ENCODE results near the gene YIPF3. TPM values are rescaled to one million over a fixed set of nuclear protein-coding genes. Genes with fewer than 3 reads are reported as not detected.

The YIPF3 gene
- total and polyA plus RNA-seq, 8 donors = 101 to 137 (median 130) TPM

GRCh38 chr6:43506171-43506570 lies 10.6 kb downstream of the YIPF3 start:
- no peaks in the 10 kb centered on the region for H3K9me3 ChIP-seq
- DNase-seq (no peak), ATAC-seq (no peak)
- peaks cover 0 to 53% of the 10 kb centered on the region in 2 donors for H3K36me3 ChIP-seq
- no peak for TF ChIP-seq CTCF (IDR thresholded peaks at IDR 0.05)
- peaks cover 10 to 29% of the 10 kb centered on the region in 2 donors for H3K4me1 ChIP-seq
- H3K4me3 ChIP-seq = no peak overlapping the region
- H3K27me3 ChIP-seq = peaks cover 0 to 31% of the 10 kb centered on the region in 2 donors
- no peak overlapping the region for H3K27ac ChIP-seq
- intact Hi-C loops (cut with DNase I) = loop anchor here (5.0 to 10.0 kb wide), 3 partner anchors 51 to 241 kb away; partner anchors contain the start of gene DLK2 (in 1 of the 2)

- Histone ChIP-seq H3K36me3 (peaks cover 0 to 53% of the 10 kb centered on the region in 2 donors), H3K4me3 (no peak overlapping the region), H3K9me3 (no peaks in the 10 kb centered on the region), H3K27ac (no peak overlapping the region), H3K27me3 (peaks cover 0 to 31% of the 10 kb centered on the region in 2 donors), H3K4me1 (peaks cover 8 to 26% of the 10 kb centered on the region in 2 donors)
- TF ChIP-seq CTCF (IDR thresholded peaks at IDR 0.05) = no peak
- intact Hi-C loops (cut with DNase I) = loop anchor here (5.0 to 10.0 kb wide), 3 partner anchors 51 to 241 kb away; partner anchors contain the start of gene DLK2 (in 1 of the 2)
- no peak for DNase-seq
- no peak for ATAC-seq
Observed at GRCh38 chr6:43505718-43506117, 11.0 kb downstream of the YIPF3 start.

- H3K36me3 ChIP-seq = peaks cover 0 to 59% of the 10 kb centered on the region in 2 donors
- H3K4me3 ChIP-seq = no peak overlapping the region
- no peak for ATAC-seq
- H3K27me3 ChIP-seq = peaks cover 0 to 26% of the 10 kb centered on the region in 2 donors
- DNase-seq = no peak
- no peak for TF ChIP-seq CTCF (IDR thresholded peaks at IDR 0.05)
- intact Hi-C loops (cut with DNase I) = loop anchor here (5.0 to 10.0 kb wide), 3 partner anchors 50 to 240 kb away; partner anchors contain the start of gene DLK2 (in 1 of the 2)
- H3K4me1 ChIP-seq = peaks cover 4 to 21% of the 10 kb centered on the region in 2 donors
- H3K27ac ChIP-seq = no peak overlapping the region
- no peaks in the 10 kb centered on the region for H3K9me3 ChIP-seq
Observed at GRCh38 chr6:43504756-43505593, 11.8 kb downstream of the YIPF3 start.

GRCh38 chr6:43503443-43503842 lies 13.3 kb downstream of the YIPF3 start:
- Histone ChIP-seq H3K4me1 (peaks cover 0 to 9% of the 10 kb centered on the region in 2 donors), H3K36me3 (peaks cover 3 to 74% of the 10 kb centered on the region in 2 donors), H3K4me3 (no peak overlapping the region), H3K9me3 (no peaks in the 10 kb centered on the region), H3K27me3 (peaks cover 0 to 11% of the 10 kb centered on the region in 2 donors), H3K27ac (no peak overlapping the region)
- no peak for ATAC-seq
- no peak for DNase-seq
- intact Hi-C loops (cut with DNase I) = loop anchor here (10.0 kb wide), 2 partner anchors 49 to 239 kb away; partner anchors contain the start of gene DLK2 (in 1 of the 2)
- TF ChIP-seq CTCF (IDR thresholded peaks at IDR 0.05) = no peak

GRCh38 chr6:43502666-43503065 lies 14.1 kb downstream of the YIPF3 start:
- intact Hi-C loops (cut with DNase I) = loop anchor here (10.0 kb wide), 2 partner anchors 48 to 238 kb away; partner anchors contain the start of gene DLK2 (in 1 of the 2)
- no peak overlapping the region for H3K4me3 ChIP-seq
- H3K9me3 ChIP-seq = no peaks in the 10 kb centered on the region
- ATAC-seq = no peak
- H3K36me3 ChIP-seq = peaks cover 3 to 82% of the 10 kb centered on the region in 2 donors
- H3K27ac ChIP-seq = no peak overlapping the region
- H3K27me3 ChIP-seq = peaks cover 0 to 3% of the 10 kb centered on the region in 2 donors
- no peak for DNase-seq
- no peak for TF ChIP-seq CTCF (IDR thresholded peaks at IDR 0.05)
- H3K4me1 ChIP-seq = peaks cover 0 to 9% of the 10 kb centered on the region in 2 donors
